ENCODE measurements around the gene SLC25A24.
A peak's percentile ranks its signal among the peaks of the same experiment; 100 is the strongest.
"Not testable (repeated sequence)": the region's sequence is repeated elsewhere in the genome, so short reads cannot be mapped to it uniquely, and the experiment has no call there.

SLC25A24 gene

GRCh38 chr1:108199781-108200686 lies at the start of gene SLC25A24:
TSS of gene SLC25A24 (minus strand) at chr1:108200343. CDS start at chr1:108200138, 205 bp downstream.
- peak; percentile 68 to 84 for DNase-seq (ENCODE audit: low read depth in 2 of 2)
- H3K4me3 ChIP-seq (replicated peaks in 1 of 2; ENCODE audit: low read depth in 2 of 2, low read length in 2 of 2), result peak within 1 kb of the TSS; percentile 83 to 91
- no peak for TF ChIP-seq CTCF (IDR thresholded peaks at IDR 0.05; ENCODE audit: low read depth, low read length)

GRCh38 chr1:108243976-108244375 lies 43.8 kb upstream of the SLC25A24 start, which contains the start of gene NBPF4:
TSS of gene NBPF4 (minus strand) at chr1:108244076. CDS start at chr1:108243761, 315 bp downstream.
- DNase-seq (ENCODE audit: low read depth in 2 of 2); H3K4me3 ChIP-seq (replicated peaks in 1 of 2; ENCODE audit: low read depth in 2 of 2, low read length in 2 of 2): not testable (repeated sequence)

- not testable (repeated sequence) for H3K4me3 ChIP-seq (replicated peaks in 1 of 2; ENCODE audit: low read depth in 2 of 2, low read length in 2 of 2); DNase-seq (ENCODE audit: low read depth in 2 of 2)
Observed at GRCh38 chr1:108239426-108239825, 39.3 kb upstream of the SLC25A24 start.

GRCh38 chr1:108235308-108235707 lies 35.2 kb upstream of the SLC25A24 start:
- not testable (repeated sequence) for H3K4me3 ChIP-seq (replicated peaks in 1 of 2; ENCODE audit: low read depth in 2 of 2, low read length in 2 of 2); DNase-seq (ENCODE audit: low read depth in 2 of 2)

GRCh38 chr1:108232183-108232582 lies 32.0 kb upstream of the SLC25A24 start:
- not testable (repeated sequence) for DNase-seq (ENCODE audit: low read depth in 2 of 2); H3K4me3 ChIP-seq (replicated peaks in 1 of 2; ENCODE audit: low read depth in 2 of 2, low read length in 2 of 2)

- not testable (repeated sequence) for H3K4me3 ChIP-seq (replicated peaks in 1 of 2; ENCODE audit: low read depth in 2 of 2, low read length in 2 of 2); DNase-seq (ENCODE audit: low read depth in 2 of 2)
Observed at GRCh38 chr1:108229976-108230375, 29.8 kb upstream of the SLC25A24 start.

- H3K4me3 ChIP-seq (replicated peaks in 1 of 2; ENCODE audit: low read depth in 2 of 2, low read length in 2 of 2); DNase-seq (ENCODE audit: low read depth in 2 of 2): not testable (repeated sequence)
Observed at GRCh38 chr1:108227772-108228171, 27.6 kb upstream of the SLC25A24 start.

GRCh38 chr1:108226855-108227254 lies 26.7 kb upstream of the SLC25A24 start:
- DNase-seq (ENCODE audit: low read depth in 2 of 2); H3K4me3 ChIP-seq (replicated peaks in 1 of 2; ENCODE audit: low read depth in 2 of 2, low read length in 2 of 2): not testable (repeated sequence)

GRCh38 chr1:108223226-108223625 lies 23.1 kb upstream of the SLC25A24 start:
- H3K4me3 ChIP-seq (replicated peaks in 1 of 2; ENCODE audit: low read depth in 2 of 2, low read length in 2 of 2); DNase-seq (ENCODE audit: low read depth in 2 of 2): not testable (repeated sequence)

- DNase-seq (ENCODE audit: low read depth in 2 of 2); H3K4me3 ChIP-seq (replicated peaks in 1 of 2; ENCODE audit: low read depth in 2 of 2, low read length in 2 of 2): not testable (repeated sequence)
Observed at GRCh38 chr1:108217515-108218174, 17.5 kb upstream of the SLC25A24 start.

GRCh38 chr1:108217007-108217406 lies 16.9 kb upstream of the SLC25A24 start:
- not testable (repeated sequence) for DNase-seq (ENCODE audit: low read depth in 2 of 2); H3K4me3 ChIP-seq (replicated peaks in 1 of 2; ENCODE audit: low read depth in 2 of 2, low read length in 2 of 2)

GRCh38 chr1:108216028-108216890 lies 16.1 kb upstream of the SLC25A24 start:
- not testable (repeated sequence) for DNase-seq (ENCODE audit: low read depth in 2 of 2); H3K4me3 ChIP-seq (replicated peaks in 1 of 2; ENCODE audit: low read depth in 2 of 2, low read length in 2 of 2)

Data from cardiac fibroblast (primary cell).